ENCODE results near the gene DEAF1.
A peak's percentile ranks its signal among the peaks of the same experiment; 100 is the strongest.

The DEAF1 gene

DNA sequence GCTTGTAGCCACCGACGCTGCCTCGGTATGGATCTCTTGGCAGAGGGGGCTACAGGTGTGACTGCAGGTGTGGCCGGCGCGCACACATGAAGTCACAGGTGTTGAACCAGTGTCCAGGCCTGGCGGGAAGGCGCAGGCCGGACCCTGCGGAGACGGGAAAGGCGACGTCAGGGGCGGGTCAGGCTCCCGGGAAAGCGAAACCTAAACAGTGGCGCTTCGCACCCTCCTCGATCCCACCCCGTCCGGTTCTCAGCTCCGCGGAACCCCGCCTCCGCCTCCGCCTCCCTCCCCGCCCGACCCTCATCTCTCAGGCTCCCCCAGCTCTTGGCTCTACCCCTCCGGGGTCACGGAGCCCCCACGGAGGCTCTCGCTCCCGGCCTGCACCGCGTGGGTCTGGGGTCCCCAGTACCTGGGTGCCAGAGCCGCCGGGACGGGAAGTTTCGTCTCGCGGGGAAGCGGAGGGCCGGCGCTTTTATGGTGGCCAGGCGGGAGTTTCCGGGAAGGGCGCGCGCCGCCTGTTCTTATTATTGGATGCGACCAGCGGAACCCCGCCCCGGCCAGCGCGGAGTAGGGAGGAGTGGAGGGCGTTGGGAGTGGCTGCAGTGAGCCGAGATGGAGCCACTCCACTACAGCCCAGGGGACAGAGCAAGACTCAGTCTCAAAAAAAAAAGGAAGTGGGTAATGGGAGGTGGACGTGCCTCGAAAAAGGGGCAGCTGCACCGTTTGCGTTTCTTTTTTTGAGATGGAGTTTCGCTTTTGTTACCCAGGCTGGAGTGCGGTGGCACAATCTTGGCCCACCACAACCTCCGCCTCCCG is 79.3 kb downstream of the DEAF1 start, which contains the start of gene IRF7:
Gene IRF7 (minus strand): TSS at position 447 of the 816 bp plus-strand sequence. CDS start 586 bp downstream, outside the sequence.
- peak; percentile 78 to 98 for DNase-seq (ENCODE audit: low read depth in 1 of 2, low spot score in 1 of 2)
- H3K4me3 ChIP-seq (replicated peaks; ENCODE audit: insufficient read depth, low read length) = peak within 1 kb of the TSS; percentile 69
- H3K27me3 ChIP-seq (ENCODE audit: insufficient read depth, poor library complexity, severe bottlenecking) = no peaks in the 10 kb centered on the region
- H3K27ac ChIP-seq (replicated peaks) = peak within 1 kb of the TSS; percentile 89
- TF ChIP-seq, protein P1, sequence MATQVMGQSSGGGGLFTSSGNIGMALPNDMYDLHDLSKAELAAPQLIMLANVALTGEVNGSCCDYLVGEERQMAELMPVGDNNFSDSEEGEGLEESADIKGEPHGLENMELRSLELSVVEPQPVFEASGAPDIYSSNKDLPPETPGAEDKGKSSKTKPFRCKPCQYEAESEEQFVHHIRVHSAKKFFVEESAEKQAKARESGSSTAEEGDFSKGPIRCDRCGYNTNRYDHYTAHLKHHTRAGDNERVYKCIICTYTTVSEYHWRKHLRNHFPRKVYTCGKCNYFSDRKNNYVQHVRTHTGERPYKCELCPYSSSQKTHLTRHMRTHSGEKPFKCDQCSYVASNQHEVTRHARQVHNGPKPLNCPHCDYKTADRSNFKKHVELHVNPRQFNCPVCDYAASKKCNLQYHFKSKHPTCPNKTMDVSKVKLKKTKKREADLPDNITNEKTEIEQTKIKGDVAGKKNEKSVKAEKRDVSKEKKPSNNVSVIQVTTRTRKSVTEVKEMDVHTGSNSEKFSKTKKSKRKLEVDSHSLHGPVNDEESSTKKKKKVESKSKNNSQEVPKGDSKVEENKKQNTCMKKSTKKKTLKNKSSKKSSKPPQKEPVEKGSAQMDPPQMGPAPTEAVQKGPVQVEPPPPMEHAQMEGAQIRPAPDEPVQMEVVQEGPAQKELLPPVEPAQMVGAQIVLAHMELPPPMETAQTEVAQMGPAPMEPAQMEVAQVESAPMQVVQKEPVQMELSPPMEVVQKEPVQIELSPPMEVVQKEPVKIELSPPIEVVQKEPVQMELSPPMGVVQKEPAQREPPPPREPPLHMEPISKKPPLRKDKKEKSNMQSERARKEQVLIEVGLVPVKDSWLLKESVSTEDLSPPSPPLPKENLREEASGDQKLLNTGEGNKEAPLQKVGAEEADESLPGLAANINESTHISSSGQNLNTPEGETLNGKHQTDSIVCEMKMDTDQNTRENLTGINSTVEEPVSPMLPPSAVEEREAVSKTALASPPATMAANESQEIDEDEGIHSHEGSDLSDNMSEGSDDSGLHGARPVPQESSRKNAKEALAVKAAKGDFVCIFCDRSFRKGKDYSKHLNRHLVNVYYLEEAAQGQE (IDR thresholded peaks at IDR 0.05; ENCODE audit: insufficient replicate concordance, low read depth) = no peak
- TF ChIP-seq SPI1 (IDR thresholded peaks at IDR 0.05; ENCODE audit: borderline replicate concordance, low read depth) (peak; percentile 99), POLR2AphosphoS5 (IDR thresholded peaks at IDR 0.05; ENCODE audit: low read depth) (peak; percentile 62; the same call in 1 of the 2 replicates), GABPA (IDR thresholded peaks at IDR 0.05; ENCODE audit: low read depth) (peak; percentile 63; the same call in 1 of the 2 replicates)
- TF ChIP-seq, protein P2, sequence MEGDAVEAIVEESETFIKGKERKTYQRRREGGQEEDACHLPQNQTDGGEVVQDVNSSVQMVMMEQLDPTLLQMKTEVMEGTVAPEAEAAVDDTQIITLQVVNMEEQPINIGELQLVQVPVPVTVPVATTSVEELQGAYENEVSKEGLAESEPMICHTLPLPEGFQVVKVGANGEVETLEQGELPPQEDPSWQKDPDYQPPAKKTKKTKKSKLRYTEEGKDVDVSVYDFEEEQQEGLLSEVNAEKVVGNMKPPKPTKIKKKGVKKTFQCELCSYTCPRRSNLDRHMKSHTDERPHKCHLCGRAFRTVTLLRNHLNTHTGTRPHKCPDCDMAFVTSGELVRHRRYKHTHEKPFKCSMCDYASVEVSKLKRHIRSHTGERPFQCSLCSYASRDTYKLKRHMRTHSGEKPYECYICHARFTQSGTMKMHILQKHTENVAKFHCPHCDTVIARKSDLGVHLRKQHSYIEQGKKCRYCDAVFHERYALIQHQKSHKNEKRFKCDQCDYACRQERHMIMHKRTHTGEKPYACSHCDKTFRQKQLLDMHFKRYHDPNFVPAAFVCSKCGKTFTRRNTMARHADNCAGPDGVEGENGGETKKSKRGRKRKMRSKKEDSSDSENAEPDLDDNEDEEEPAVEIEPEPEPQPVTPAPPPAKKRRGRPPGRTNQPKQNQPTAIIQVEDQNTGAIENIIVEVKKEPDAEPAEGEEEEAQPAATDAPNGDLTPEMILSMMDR (IDR thresholded peaks at IDR 0.05; ENCODE audit: insufficient read depth, low read length) = no peak

DNA sequence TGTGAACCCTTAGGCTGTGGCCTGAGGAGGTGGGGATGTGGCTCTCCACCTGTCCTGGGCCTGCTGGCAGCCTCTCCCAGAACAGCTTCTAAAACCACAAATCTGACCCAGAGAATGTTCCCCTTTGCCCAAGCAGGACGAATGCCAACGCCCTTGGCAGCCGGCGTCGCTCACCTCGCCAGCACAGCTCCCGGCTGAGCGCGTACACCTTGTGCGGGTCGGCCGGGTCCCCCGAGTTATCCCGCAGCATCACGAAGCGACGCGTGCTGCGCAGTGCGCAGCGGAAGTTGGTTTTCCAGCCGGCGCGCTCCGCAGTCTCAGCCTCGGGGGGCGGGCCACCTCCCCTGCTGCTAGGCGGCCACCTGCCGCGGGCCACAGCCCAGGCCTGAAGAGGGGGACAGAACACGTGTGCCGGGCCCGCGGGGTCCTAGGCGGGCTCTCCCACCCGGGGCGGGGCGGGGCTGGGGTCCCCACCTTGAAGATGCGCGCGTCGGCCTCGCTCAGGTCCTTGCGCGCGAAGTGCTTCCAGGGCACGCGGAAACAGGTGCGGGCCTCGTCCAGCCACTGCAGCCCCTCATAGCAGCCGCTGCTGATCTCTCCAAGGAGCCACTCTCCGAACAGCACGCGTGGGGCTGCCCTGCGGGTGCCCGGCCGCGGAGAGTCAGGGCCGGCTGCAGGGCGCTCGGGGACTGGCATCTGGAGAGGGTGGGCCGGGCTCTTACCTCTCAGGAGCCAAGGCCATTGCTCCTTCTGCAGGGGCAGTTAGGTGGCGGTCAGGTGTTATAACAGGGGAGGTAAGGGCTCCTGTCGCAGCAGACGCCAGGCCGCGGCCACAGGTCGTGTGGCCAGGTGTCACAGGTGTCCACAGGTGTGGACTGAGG is 80.2 kb downstream of the DEAF1 start:
- no peak for DNase-seq (ENCODE audit: low read depth in 1 of 2, low spot score in 1 of 2)
- no peaks in the 10 kb centered on the region for H3K27me3 ChIP-seq (ENCODE audit: insufficient read depth, poor library complexity, severe bottlenecking)
- H3K27ac ChIP-seq (replicated peaks) = peak overlapping the region; percentile 89
- H3K4me3 ChIP-seq (replicated peaks; ENCODE audit: insufficient read depth, low read length) = peak overlapping the region; percentile 69
- TF ChIP-seq SPI1 (IDR thresholded peaks at IDR 0.05; ENCODE audit: borderline replicate concordance, low read depth) (no peak), GABPA (IDR thresholded peaks at IDR 0.05; ENCODE audit: low read depth) (no peak), POLR2AphosphoS5 (IDR thresholded peaks at IDR 0.05; ENCODE audit: low read depth) (no peak)
- TF ChIP-seq, protein P1 (IDR thresholded peaks at IDR 0.05; ENCODE audit: insufficient replicate concordance, low read depth) = no peak
- TF ChIP-seq, protein P2 (IDR thresholded peaks at IDR 0.05; ENCODE audit: insufficient read depth, low read length) = no peak

DNA sequence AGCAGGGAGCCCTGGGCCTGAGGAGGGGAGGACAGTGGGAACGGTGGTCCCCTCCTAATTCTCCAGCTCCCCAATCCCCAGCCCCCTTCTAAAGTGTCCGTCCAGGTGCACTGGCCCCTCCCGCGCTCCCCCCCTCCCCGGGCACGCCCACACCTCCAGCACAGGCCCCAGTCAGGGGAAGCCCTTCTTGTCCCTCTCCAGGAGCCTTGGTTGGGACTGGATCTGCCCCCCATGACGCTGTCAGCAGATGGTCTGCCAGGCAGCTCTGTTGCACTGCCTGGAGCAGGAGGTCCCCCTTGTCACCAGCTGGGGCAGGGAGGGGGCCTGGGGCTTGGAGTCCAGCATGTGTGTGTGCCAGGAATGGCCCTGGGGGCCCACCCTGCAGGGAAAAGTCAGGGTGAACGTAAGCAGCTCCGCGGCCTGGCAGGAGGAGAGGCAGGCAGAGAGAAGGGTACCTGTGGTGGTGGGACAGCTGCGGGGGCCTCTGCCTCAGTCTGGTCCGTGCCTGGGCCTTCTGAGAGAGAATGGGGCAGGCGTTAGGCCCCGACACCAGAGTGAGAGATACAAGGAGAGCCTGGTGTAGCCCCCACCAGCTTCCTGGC is 80.9 kb downstream of the DEAF1 start:
- Histone ChIP-seq H3K27me3 (ENCODE audit: insufficient read depth, poor library complexity, severe bottlenecking) (no peaks in the 10 kb centered on the region), H3K27ac (replicated peaks) (no peak overlapping the region), H3K4me3 (replicated peaks; ENCODE audit: insufficient read depth, low read length) (no peak overlapping the region)
- DNase-seq (ENCODE audit: low read depth in 1 of 2, low spot score in 1 of 2) = no peak
- TF ChIP-seq GABPA (IDR thresholded peaks at IDR 0.05; ENCODE audit: low read depth) (no peak), POLR2AphosphoS5 (IDR thresholded peaks at IDR 0.05; ENCODE audit: low read depth) (no peak), SPI1 (IDR thresholded peaks at IDR 0.05; ENCODE audit: borderline replicate concordance, low read depth) (no peak)
- TF ChIP-seq, protein P1 (IDR thresholded peaks at IDR 0.05; ENCODE audit: insufficient replicate concordance, low read depth) = no peak
- TF ChIP-seq, protein P2 (IDR thresholded peaks at IDR 0.05; ENCODE audit: insufficient read depth, low read length) = no peak
